ENCODE data around the gene USP15.
"Not testable (repeated sequence)": the region's sequence is repeated elsewhere in the genome, so short reads cannot be mapped to it uniquely, and the experiment has no call there.

The USP15 gene

GRCh38 chr12:62332598-62332997, 72.4 kb downstream of the USP15 start:
- TF ChIP-seq CTCF (IDR thresholded peaks at IDR 0.05; ENCODE audit: low read length) = no peak
- TF ChIP-seq EZH2phosphoT487 (IDR thresholded peaks at IDR 0.05; ENCODE audit: low read length) = no peak
- TF ChIP-seq EZH2 (optimal IDR thresholded peaks at IDR 0.05; ENCODE audit: low read depth, low read length) = no peak
- H3K9me3 ChIP-seq (replicated peaks; ENCODE audit: insufficient read depth, low read length) = no peaks in the 10 kb centered on the region
- H3K27ac ChIP-seq (ENCODE audit: low read length) = no peak overlapping the region
- DNase-seq = no peak
- no peaks in the 10 kb centered on the region for H3K27me3 ChIP-seq (replicated peaks; ENCODE audit: insufficient read depth, low read length)
- no peak overlapping the region for H3K4me2 ChIP-seq (ENCODE audit: low read depth, low read length)
- no peak overlapping the region for H3K9ac ChIP-seq (ENCODE audit: low read length)
- H3K4me1 ChIP-seq (ENCODE audit: low read length) = no peaks in the 10 kb centered on the region
- H2AFZ ChIP-seq (ENCODE audit: low read length) = no peak overlapping the region
- H3K9me2 ChIP-seq (replicated peaks; ENCODE audit: insufficient read depth, low read length) = no peaks in the 10 kb centered on the region
- H3K79me2 ChIP-seq (ENCODE audit: low read length) = peaks cover 9% of the 10 kb centered on the region; the same call in 1 of the 2 replicates
- no peaks in the 10 kb centered on the region for H3K36me3 ChIP-seq (replicated peaks; ENCODE audit: insufficient read depth, low read length)
- H4K20me1 ChIP-seq (ENCODE audit: insufficient read depth, low read length) = no peaks in the 10 kb centered on the region
- H3K4me3 ChIP-seq (ENCODE audit: low read length) = no peak overlapping the region
- H3F3A ChIP-seq (ENCODE audit: insufficient read depth, low read length) = no peaks in the 10 kb centered on the region

- Histone ChIP-seq H4K20me1 (ENCODE audit: insufficient read depth, low read length) (no peaks in the 10 kb centered on the region), H3K4me2 (ENCODE audit: low read depth, low read length) (no peak overlapping the region), H3K9me2 (replicated peaks; ENCODE audit: insufficient read depth, low read length) (no peaks in the 10 kb centered on the region), H3F3A (ENCODE audit: insufficient read depth, low read length) (no peaks in the 10 kb centered on the region), H3K27me3 (replicated peaks; ENCODE audit: insufficient read depth, low read length) (no peaks in the 10 kb centered on the region), H3K36me3 (replicated peaks; ENCODE audit: insufficient read depth, low read length) (no peaks in the 10 kb centered on the region), H3K9ac (ENCODE audit: low read length) (no peak overlapping the region), H3K27ac (ENCODE audit: low read length) (no peak overlapping the region), H3K79me2 (ENCODE audit: low read length) (peaks cover 26% of the 10 kb centered on the region), H2AFZ (ENCODE audit: low read length) (no peak overlapping the region), H3K4me1 (ENCODE audit: low read length) (no peaks in the 10 kb centered on the region), H3K9me3 (replicated peaks; ENCODE audit: insufficient read depth, low read length) (no peaks in the 10 kb centered on the region), H3K4me3 (ENCODE audit: low read length) (no peak overlapping the region)
- DNase-seq = no peak
- no peak for TF ChIP-seq CTCF (IDR thresholded peaks at IDR 0.05; ENCODE audit: low read length)
- TF ChIP-seq EZH2phosphoT487 (IDR thresholded peaks at IDR 0.05; ENCODE audit: low read length) = no peak
- no peak for TF ChIP-seq EZH2 (optimal IDR thresholded peaks at IDR 0.05; ENCODE audit: low read depth, low read length)
Measured at GRCh38 chr12:62335057-62335456, 74.9 kb downstream of the USP15 start.

GRCh38 chr12:62335796-62336195, 75.6 kb downstream of the USP15 start:
- no peak overlapping the region for H3K27ac ChIP-seq (ENCODE audit: low read length)
- no peaks in the 10 kb centered on the region for H3K4me1 ChIP-seq (ENCODE audit: low read length)
- no peak overlapping the region for H2AFZ ChIP-seq (ENCODE audit: low read length)
- H3K4me3 ChIP-seq (ENCODE audit: low read length) = no peak overlapping the region
- H3K27me3 ChIP-seq (replicated peaks; ENCODE audit: insufficient read depth, low read length) = no peaks in the 10 kb centered on the region
- no peak overlapping the region for H3K4me2 ChIP-seq (ENCODE audit: low read depth, low read length)
- H3F3A ChIP-seq (ENCODE audit: insufficient read depth, low read length) = no peaks in the 10 kb centered on the region
- H3K36me3 ChIP-seq (replicated peaks; ENCODE audit: insufficient read depth, low read length) = no peaks in the 10 kb centered on the region
- no peaks in the 10 kb centered on the region for H4K20me1 ChIP-seq (ENCODE audit: insufficient read depth, low read length)
- H3K79me2 ChIP-seq (ENCODE audit: low read length) = peaks cover 32% of the 10 kb centered on the region
- no peak for TF ChIP-seq EZH2phosphoT487 (IDR thresholded peaks at IDR 0.05; ENCODE audit: low read length)
- no peak for TF ChIP-seq EZH2 (optimal IDR thresholded peaks at IDR 0.05; ENCODE audit: low read depth, low read length)
- TF ChIP-seq CTCF (IDR thresholded peaks at IDR 0.05; ENCODE audit: low read length) = no peak
- H3K9ac ChIP-seq (ENCODE audit: low read length) = no peak overlapping the region
- no peak for DNase-seq
- H3K9me2 ChIP-seq (replicated peaks; ENCODE audit: insufficient read depth, low read length) = no peaks in the 10 kb centered on the region
- no peaks in the 10 kb centered on the region for H3K9me3 ChIP-seq (replicated peaks; ENCODE audit: insufficient read depth, low read length)

- not testable (repeated sequence) for H3K9me2 ChIP-seq (replicated peaks; ENCODE audit: insufficient read depth, low read length); H3K27ac ChIP-seq (ENCODE audit: low read length); H3F3A ChIP-seq (ENCODE audit: insufficient read depth, low read length); H3K27me3 ChIP-seq (replicated peaks; ENCODE audit: insufficient read depth, low read length); H3K9me3 ChIP-seq (replicated peaks; ENCODE audit: insufficient read depth, low read length); H3K4me1 ChIP-seq (ENCODE audit: low read length); DNase-seq; H3K4me2 ChIP-seq (ENCODE audit: low read depth, low read length); H3K9ac ChIP-seq (ENCODE audit: low read length); H3K4me3 ChIP-seq (ENCODE audit: low read length); H3K36me3 ChIP-seq (replicated peaks; ENCODE audit: insufficient read depth, low read length); H2AFZ ChIP-seq (ENCODE audit: low read length); H4K20me1 ChIP-seq (ENCODE audit: insufficient read depth, low read length)
- peaks cover 34% of the 10 kb centered on the region for H3K79me2 ChIP-seq (ENCODE audit: low read length)
Measured at GRCh38 chr12:62337643-62338042, 77.4 kb downstream of the USP15 start.

- H3K79me2 ChIP-seq (ENCODE audit: low read length) = peaks cover 25% of the 10 kb centered on the region
- H3K4me2 ChIP-seq (ENCODE audit: low read depth, low read length); H3K27me3 ChIP-seq (replicated peaks; ENCODE audit: insufficient read depth, low read length): not testable (repeated sequence)
Measured at GRCh38 chr12:62342614-62343303, 82.6 kb downstream of the USP15 start.

More at GRCh38 chr12:62342614-62343303, 82.6 kb downstream of the USP15 start:
- not testable (repeated sequence) for H4K20me1 ChIP-seq (ENCODE audit: insufficient read depth, low read length); H3K27ac ChIP-seq (ENCODE audit: low read length); H3K9ac ChIP-seq (ENCODE audit: low read length); DNase-seq; H3K9me3 ChIP-seq (replicated peaks; ENCODE audit: insufficient read depth, low read length); H2AFZ ChIP-seq (ENCODE audit: low read length); H3F3A ChIP-seq (ENCODE audit: insufficient read depth, low read length); H3K36me3 ChIP-seq (replicated peaks; ENCODE audit: insufficient read depth, low read length); H3K4me3 ChIP-seq (ENCODE audit: low read length); H3K9me2 ChIP-seq (replicated peaks; ENCODE audit: insufficient read depth, low read length); H3K4me1 ChIP-seq (ENCODE audit: low read length)

Data from MM.1S (cell line).